Ishikawa (cell line): Measurements from ENCODE around the gene FBRSL1.

Source experiments
- CEBPB ChIP-seq: IDR thresholded peaks from 2 replicates; pipeline ENCODE4 v1.6.1; 2012
- CREB1 ChIP-seq: IDR thresholded peaks from 2 replicates; pipeline ENCODE4 v1.6.1; 2012; ENCODE audit warnings: low read depth
- EGR1 ChIP-seq: IDR thresholded peaks from 2 replicates; pipeline ENCODE4 v1.6.1; 2012
- EP300 ChIP-seq: IDR thresholded peaks from 2 replicates; pipeline ENCODE4 v1.6.1; 2012; ENCODE audit warnings: borderline replicate concordance
- FOXM1 ChIP-seq: IDR thresholded peaks from 2 replicates; pipeline ENCODE4 v1.6.1; 2012; ENCODE audit warnings: low read depth, borderline replicate concordance
- NFIC ChIP-seq: IDR thresholded peaks from 2 replicates; pipeline ENCODE4 v1.6.1; 2012
- RAD21 ChIP-seq: IDR thresholded peaks from 2 replicates; pipeline ENCODE4 v1.6.1; 2012; ENCODE audit warnings: low read depth
- TAF1 ChIP-seq: IDR thresholded peaks from 2 replicates; pipeline ENCODE4 v1.6.1; 2012; ENCODE audit warnings: low read depth, mild to moderate bottlenecking
- TCF12 ChIP-seq: IDR thresholded peaks from 2 replicates; pipeline ENCODE4 v1.6.1; 2012; ENCODE audit warnings: low read depth
- TEAD4 ChIP-seq: IDR thresholded peaks from 2 replicates; pipeline ENCODE4 v1.6.1; 2012
- YY1 ChIP-seq: IDR thresholded peaks from 2 replicates; pipeline ENCODE4 v1.6.1; 2012; ENCODE audit warnings: low read depth
- ZBTB7A ChIP-seq: IDR thresholded peaks from 2 replicates; pipeline ENCODE4 v1.6.1; 2012; ENCODE audit warnings: low read depth
- TF ChIP-seq, protein P1 (sequence below): IDR thresholded peaks from 2 replicates; pipeline ENCODE4 v1.6.1; 2012
- TF ChIP-seq, protein P2 (sequence below): IDR thresholded peaks from 2 replicates; pipeline ENCODE4 v1.6.1; 2012; ENCODE audit warnings: low read depth, mild to moderate bottlenecking
- TF ChIP-seq, protein P3 (sequence below): IDR thresholded peaks from 2 replicates; pipeline ENCODE4 v1.6.1; 2012

FBRSL1 gene

DNA sequence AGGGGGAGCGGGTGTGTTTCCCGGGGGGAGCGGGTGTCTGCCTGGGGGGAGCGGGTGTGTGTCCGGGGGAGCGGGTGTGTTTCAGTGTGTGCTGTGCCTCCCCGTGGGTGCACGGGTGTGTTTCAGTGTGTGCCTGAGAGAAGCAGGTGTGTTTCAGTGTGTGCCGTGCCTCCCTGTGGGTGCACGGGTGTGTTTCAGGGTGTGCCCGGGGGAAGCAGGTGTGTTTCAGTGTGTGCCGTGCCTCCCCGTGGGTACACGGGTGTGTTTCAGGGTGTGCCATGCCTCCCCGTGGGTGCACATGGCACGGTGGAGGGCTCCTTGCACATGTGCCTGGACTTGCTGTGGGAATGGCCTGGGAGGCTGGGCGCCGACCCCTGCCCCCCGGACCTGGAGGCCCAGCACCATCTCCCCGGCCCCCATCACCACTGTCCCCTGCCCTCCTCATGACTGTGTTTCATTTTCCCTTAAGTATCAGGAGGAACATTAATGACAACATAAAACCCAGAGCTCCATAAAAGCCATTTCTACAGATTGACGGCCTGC lies 38.7 kb downstream of the FBRSL1 start:
- no peak for TF ChIP-seq EP300
- TF ChIP-seq TEAD4: no peak
- TF ChIP-seq EGR1: no peak
- TF ChIP-seq, protein P1, sequence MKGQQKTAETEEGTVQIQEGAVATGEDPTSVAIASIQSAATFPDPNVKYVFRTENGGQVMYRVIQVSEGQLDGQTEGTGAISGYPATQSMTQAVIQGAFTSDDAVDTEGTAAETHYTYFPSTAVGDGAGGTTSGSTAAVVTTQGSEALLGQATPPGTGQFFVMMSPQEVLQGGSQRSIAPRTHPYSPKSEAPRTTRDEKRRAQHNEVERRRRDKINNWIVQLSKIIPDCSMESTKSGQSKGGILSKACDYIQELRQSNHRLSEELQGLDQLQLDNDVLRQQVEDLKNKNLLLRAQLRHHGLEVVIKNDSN: no peak
- TF ChIP-seq, protein P2, sequence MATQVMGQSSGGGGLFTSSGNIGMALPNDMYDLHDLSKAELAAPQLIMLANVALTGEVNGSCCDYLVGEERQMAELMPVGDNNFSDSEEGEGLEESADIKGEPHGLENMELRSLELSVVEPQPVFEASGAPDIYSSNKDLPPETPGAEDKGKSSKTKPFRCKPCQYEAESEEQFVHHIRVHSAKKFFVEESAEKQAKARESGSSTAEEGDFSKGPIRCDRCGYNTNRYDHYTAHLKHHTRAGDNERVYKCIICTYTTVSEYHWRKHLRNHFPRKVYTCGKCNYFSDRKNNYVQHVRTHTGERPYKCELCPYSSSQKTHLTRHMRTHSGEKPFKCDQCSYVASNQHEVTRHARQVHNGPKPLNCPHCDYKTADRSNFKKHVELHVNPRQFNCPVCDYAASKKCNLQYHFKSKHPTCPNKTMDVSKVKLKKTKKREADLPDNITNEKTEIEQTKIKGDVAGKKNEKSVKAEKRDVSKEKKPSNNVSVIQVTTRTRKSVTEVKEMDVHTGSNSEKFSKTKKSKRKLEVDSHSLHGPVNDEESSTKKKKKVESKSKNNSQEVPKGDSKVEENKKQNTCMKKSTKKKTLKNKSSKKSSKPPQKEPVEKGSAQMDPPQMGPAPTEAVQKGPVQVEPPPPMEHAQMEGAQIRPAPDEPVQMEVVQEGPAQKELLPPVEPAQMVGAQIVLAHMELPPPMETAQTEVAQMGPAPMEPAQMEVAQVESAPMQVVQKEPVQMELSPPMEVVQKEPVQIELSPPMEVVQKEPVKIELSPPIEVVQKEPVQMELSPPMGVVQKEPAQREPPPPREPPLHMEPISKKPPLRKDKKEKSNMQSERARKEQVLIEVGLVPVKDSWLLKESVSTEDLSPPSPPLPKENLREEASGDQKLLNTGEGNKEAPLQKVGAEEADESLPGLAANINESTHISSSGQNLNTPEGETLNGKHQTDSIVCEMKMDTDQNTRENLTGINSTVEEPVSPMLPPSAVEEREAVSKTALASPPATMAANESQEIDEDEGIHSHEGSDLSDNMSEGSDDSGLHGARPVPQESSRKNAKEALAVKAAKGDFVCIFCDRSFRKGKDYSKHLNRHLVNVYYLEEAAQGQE: no peak
- TF ChIP-seq ZBTB7A: no peak
- no peak for TF ChIP-seq CREB1
- TF ChIP-seq, protein P3, sequence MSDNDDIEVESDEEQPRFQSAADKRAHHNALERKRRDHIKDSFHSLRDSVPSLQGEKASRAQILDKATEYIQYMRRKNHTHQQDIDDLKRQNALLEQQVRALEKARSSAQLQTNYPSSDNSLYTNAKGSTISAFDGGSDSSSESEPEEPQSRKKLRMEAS: no peak
- no peak for TF ChIP-seq YY1

DNA sequence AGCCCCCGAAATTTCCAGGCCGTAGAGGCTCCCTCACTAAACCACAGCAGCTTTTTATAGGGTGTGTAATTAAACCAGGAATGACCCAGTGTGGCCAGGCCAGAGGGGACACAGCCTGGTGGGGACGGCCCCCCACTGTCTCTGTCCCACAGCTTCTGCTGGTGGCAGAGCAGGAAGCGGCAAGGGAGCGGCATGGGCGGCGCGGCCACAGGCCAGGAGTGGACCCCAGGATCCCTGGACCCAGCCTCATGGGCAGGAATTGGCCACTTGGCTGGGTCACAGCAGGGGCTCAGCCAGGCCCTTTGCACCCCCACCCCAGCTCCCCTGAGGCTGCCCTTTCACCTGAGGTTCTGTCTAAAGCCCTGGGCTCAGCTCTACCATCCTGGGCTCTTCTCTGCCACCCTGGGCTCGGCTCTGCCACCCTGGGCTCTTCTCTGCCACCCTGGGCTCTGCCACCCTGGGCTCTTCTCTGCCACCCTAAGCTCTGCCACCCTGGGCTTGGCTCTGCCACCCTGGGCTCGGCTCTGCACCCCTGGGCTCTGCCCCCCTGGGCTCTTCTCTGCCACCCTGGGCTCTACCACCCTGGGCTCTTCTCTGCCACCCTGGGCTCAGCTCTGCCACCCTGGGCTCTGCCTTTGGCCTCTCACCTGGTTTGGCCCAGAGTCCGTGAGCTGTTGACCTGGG lies 39.3 kb downstream of the FBRSL1 start:
- TF ChIP-seq, protein P3: no peak
- TF ChIP-seq CEBPB (no peak), NFIC (no peak), TAF1 (no peak), TEAD4 (no peak)

DNA sequence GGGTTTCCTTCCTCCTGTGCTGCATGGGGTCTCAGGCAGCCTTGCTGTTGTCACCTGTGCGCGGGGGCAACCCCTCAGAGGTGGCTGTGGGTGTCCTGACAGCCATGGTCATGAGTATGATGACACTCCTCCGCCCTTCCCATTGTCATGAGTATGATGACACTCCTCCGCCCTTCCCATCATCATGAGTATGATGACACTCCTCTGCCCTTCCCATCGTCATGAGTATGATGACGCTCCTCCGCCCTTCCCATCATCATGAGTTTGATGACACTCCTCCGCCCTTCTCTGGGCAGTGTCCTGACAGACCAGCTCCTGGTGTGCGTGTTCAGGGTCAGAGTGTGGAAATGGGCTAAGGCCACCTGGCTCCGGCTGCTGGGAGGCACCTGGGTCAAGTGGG lies 40.0 kb downstream of the FBRSL1 start:
- no peak for TF ChIP-seq CREB1
- TF ChIP-seq EP300: no peak
- TF ChIP-seq, protein P3: no peak
- TF ChIP-seq, protein P1: no peak
- no peak for TF ChIP-seq RAD21
- no peak for TF ChIP-seq NFIC
- no peak for TF ChIP-seq TAF1
- TF ChIP-seq, protein P2: no peak
- no peak for TF ChIP-seq TEAD4
- no peak for TF ChIP-seq TCF12
- no peak for TF ChIP-seq CEBPB
- no peak for TF ChIP-seq EGR1
- TF ChIP-seq ZBTB7A: no peak
- TF ChIP-seq FOXM1: no peak
- TF ChIP-seq YY1: no peak

DNA sequence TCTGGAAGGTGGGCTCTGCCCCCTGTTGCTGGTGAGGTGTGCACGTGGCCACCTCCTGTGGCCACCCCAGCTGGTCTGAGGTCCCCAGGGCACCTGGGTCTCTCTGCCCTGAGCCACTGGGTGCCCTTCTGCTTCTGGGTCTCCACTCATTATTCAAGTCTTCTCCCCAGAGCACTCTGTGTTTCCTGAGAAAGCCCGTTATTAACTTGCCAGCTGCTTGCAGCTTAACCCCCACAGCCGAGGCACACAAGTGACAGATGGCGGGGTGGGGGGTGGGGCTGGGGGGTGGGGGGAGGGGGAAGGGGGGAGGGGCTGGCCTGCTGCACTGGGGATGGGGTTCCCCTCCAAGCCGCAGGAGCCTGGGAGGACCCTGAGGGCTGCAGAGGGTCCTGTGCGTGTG lies 40.5 kb downstream of the FBRSL1 start:
- TF ChIP-seq ZBTB7A: no peak
- no peak for TF ChIP-seq CEBPB
- TF ChIP-seq NFIC: no peak
- no peak for TF ChIP-seq EGR1
- TF ChIP-seq CREB1: no peak
- TF ChIP-seq YY1: no peak
- TF ChIP-seq, protein P3: no peak
- TF ChIP-seq, protein P1: no peak
- TF ChIP-seq TEAD4: no peak
- TF ChIP-seq RAD21: no peak

DNA sequence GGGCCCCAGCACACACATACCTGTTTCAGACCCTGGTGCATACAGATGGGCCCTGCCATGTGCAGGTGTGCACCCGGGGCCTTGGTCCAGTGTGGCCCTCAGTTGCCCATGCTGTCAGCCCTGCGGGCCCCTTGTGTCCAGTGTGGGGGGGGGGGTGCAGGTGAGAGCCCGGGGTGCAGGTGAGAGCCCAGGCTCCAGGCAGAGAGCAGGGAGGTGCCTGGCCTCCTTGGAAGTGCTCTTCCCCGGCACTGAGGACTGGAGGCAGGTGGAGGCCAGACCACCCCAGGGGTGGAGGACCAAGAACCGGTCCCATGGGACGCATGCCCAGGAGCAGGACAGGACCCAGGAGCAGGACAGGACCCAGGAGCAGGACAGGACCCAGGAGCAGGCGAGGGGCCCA lies 40.9 kb downstream of the FBRSL1 start:
- no peak for TF ChIP-seq TAF1
- TF ChIP-seq FOXM1: no peak
- TF ChIP-seq NFIC: no peak
- TF ChIP-seq RAD21: no peak
- TF ChIP-seq EP300: no peak
- TF ChIP-seq CEBPB: no peak
